IPS-NIHi7 (cell line): Measurements from ENCODE around the gene DEPP1.

Experiments
- DNase-seq: peaks from one replicate; pipeline ENCODE4 v3.0.0; 2012; ENCODE audit warnings: mixed read lengths; ENCODE audit errors: extremely low spot score

Gene DEPP1

GRCh38 chr10:44993922-44994751 lies 15.5 kb upstream of the DEPP1 start:
- DNase-seq, result no peak

GRCh38 chr10:44993226-44993921 lies 14.8 kb upstream of the DEPP1 start:
- no peak for DNase-seq

GRCh38 chr10:44992732-44993225 lies 14.2 kb upstream of the DEPP1 start:
- no peak for DNase-seq

- DNase-seq, result no peak
These were observed 13.6 kb upstream of the DEPP1 start for GRCh38 chr10:44992070-44992731.

GRCh38 chr10:44991571-44991970 lies 13.0 kb upstream of the DEPP1 start:
- no peak for DNase-seq

GRCh38 chr10:44990965-44991364 lies 12.4 kb upstream of the DEPP1 start:
- no peak for DNase-seq

- peak; percentile 63 for DNase-seq
These were observed 11.7 kb upstream of the DEPP1 start for GRCh38 chr10:44990302-44990655.

- DNase-seq, result no peak
These were observed 11.1 kb upstream of the DEPP1 start for GRCh38 chr10:44989597-44990301.

- DNase-seq, result no peak
These were observed 10.5 kb upstream of the DEPP1 start for GRCh38 chr10:44988957-44989585.

- no peak for DNase-seq
These were observed 8.1 kb upstream of the DEPP1 start for GRCh38 chr10:44986670-44987069.

GRCh38 chr10:44986179-44986578 lies 7.6 kb upstream of the DEPP1 start:
- DNase-seq, result no peak

- no peak for DNase-seq
These were observed 6.6 kb upstream of the DEPP1 start for GRCh38 chr10:44985175-44985681.

- DNase-seq, result no peak
These were observed 6.1 kb upstream of the DEPP1 start for GRCh38 chr10:44984671-44985101.

GRCh38 chr10:44983895-44984278 lies 5.3 kb upstream of the DEPP1 start:
- DNase-seq, result no peak

GRCh38 chr10:44983066-44983894 lies 4.7 kb upstream of the DEPP1 start:
- DNase-seq, result no peak

GRCh38 chr10:44982496-44982895 lies 3.9 kb upstream of the DEPP1 start:
- no peak for DNase-seq

GRCh38 chr10:44982114-44982460 lies 3.5 kb upstream of the DEPP1 start:
- DNase-seq, result no peak

- no peak for DNase-seq
These were observed 2.8 kb upstream of the DEPP1 start for GRCh38 chr10:44981172-44982113.
